Type B pancreatic cell (in vitro differentiated cells): ENCODE data around the gene SDK2. TPM values are rescaled to one million over a fixed set of nuclear protein-coding genes. Genes with fewer than 3 reads are reported as not detected.
A peak's percentile ranks its signal among the peaks of the same experiment; 100 is the strongest.
"Not testable (repeated sequence)": the region's sequence is repeated elsewhere in the genome, so short reads cannot be mapped to it uniquely, and the experiment has no call there.

Experiments
- DNase-seq: peaks from one replicate; pipeline ENCODE4 v3.0.0; 2021; ENCODE audit warnings: mixed read lengths; ENCODE audit not compliant: unreplicated experiment; ENCODE audit errors: extremely low spot score
- H3K27ac Mint-ChIP-seq: 2 replicates; pipeline ENCODE4 v1.8.0; 2021; ENCODE audit warnings: mild to moderate bottlenecking, mixed read lengths
- H3K27me3 Mint-ChIP-seq: 2 replicates; pipeline ENCODE4 v1.8.0; 2021; ENCODE audit warnings: mixed read lengths
- H3K36me3 Mint-ChIP-seq: 2 replicates; pipeline ENCODE4 v1.8.0; 2021; ENCODE audit warnings: mixed read lengths
- H3K4me1 Mint-ChIP-seq: one replicate; pipeline ENCODE4 v1.8.0; 2021; ENCODE audit warnings: mixed read lengths; ENCODE audit not compliant: unreplicated experiment
- H3K4me3 Mint-ChIP-seq: 2 replicates; pipeline ENCODE4 v1.8.0; 2021; ENCODE audit warnings: mild to moderate bottlenecking, mixed read lengths
- H3K9me3 Mint-ChIP-seq: 2 replicates; pipeline ENCODE4 v1.8.0; 2021; ENCODE audit warnings: mixed read lengths
- total RNA-seq: library from RNA; stranded (reverse); gene quantifications from 2 replicates; pipeline ENCODE4 v1.2.1, GENCODE V29; 2021; ENCODE audit warnings: low replicate concordance
- TF ChIP-seq, protein P1 (sequence below): fragments of 200-600 bp; sonication (generic); conservative IDR thresholded peaks from 2 replicates; pipeline ENCODE4 v1.5.0; 2021; ENCODE audit warnings: antibody characterized with exemption, mild to moderate bottlenecking

Gene SDK2
- total RNA-seq, 1 donor from 2014 or later = 47.3 TPM

- peaks cover 41% of the 10 kb centered on the region for H3K4me1 Mint-ChIP-seq
- TF ChIP-seq, protein P1, sequence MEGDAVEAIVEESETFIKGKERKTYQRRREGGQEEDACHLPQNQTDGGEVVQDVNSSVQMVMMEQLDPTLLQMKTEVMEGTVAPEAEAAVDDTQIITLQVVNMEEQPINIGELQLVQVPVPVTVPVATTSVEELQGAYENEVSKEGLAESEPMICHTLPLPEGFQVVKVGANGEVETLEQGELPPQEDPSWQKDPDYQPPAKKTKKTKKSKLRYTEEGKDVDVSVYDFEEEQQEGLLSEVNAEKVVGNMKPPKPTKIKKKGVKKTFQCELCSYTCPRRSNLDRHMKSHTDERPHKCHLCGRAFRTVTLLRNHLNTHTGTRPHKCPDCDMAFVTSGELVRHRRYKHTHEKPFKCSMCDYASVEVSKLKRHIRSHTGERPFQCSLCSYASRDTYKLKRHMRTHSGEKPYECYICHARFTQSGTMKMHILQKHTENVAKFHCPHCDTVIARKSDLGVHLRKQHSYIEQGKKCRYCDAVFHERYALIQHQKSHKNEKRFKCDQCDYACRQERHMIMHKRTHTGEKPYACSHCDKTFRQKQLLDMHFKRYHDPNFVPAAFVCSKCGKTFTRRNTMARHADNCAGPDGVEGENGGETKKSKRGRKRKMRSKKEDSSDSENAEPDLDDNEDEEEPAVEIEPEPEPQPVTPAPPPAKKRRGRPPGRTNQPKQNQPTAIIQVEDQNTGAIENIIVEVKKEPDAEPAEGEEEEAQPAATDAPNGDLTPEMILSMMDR = no peak
- H3K27ac Mint-ChIP-seq = peak overlapping the region; percentile 11
- no peaks in the 10 kb centered on the region for H3K9me3 Mint-ChIP-seq
- DNase-seq = no peak
- H3K36me3 Mint-ChIP-seq = no peaks in the 10 kb centered on the region
- peak overlapping the region; percentile 12 for H3K4me3 Mint-ChIP-seq
- peaks cover 7% of the 10 kb centered on the region for H3K27me3 Mint-ChIP-seq
Measured at GRCh38 chr17:73317513-73318426, 326.5 kb downstream of the SDK2 start.

DNA sequence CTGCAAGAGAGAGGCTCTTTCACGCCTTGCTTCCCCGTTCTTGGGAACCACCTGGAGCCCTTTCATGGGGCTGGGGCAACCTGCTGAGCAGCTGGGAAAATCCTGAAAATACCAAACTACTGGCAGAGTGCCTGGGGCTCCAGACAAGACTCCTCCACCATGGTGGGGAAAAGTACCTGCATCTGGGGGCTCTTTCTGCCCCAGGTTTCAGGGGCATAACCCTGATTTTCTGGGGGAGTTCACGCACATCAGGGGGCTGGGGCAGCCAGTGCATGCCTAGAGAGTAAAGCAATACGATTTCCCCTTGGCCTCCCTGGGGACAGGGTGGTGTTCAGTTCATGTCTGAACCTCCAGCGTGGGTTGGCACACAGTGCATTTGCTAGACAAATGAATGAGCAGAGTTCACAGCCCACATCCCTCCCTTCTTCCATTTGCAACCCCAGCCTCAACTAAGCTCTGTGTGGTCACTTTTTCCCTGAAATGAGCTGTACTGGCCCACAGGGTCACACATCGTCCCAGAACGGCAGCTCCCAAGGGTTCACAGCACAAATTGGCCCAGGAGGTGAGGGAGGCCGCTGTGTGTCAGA is 327.2 kb downstream of the SDK2 start:
- H3K27ac Mint-ChIP-seq = peak overlapping the region; percentile 11
- peaks cover 7% of the 10 kb centered on the region for H3K27me3 Mint-ChIP-seq
- H3K36me3 Mint-ChIP-seq = no peaks in the 10 kb centered on the region
- DNase-seq = no peak
- peak overlapping the region; percentile 12 for H3K4me3 Mint-ChIP-seq
- peaks cover 36% of the 10 kb centered on the region for H3K4me1 Mint-ChIP-seq
- no peaks in the 10 kb centered on the region for H3K9me3 Mint-ChIP-seq
- TF ChIP-seq, protein P1 = no peak

GRCh38 chr17:73315471-73315870 is 328.8 kb downstream of the SDK2 start:
- Mint-ChIP-seq H3K27ac (no peak overlapping the region), H3K27me3 (peaks cover 7% of the 10 kb centered on the region), H3K4me3 (peak overlapping the region; percentile 13), H3K36me3 (no peaks in the 10 kb centered on the region), H3K9me3 (no peaks in the 10 kb centered on the region), H3K4me1 (peaks cover 29% of the 10 kb centered on the region)
- TF ChIP-seq, protein P1 = no peak
- no peak for DNase-seq

DNA sequence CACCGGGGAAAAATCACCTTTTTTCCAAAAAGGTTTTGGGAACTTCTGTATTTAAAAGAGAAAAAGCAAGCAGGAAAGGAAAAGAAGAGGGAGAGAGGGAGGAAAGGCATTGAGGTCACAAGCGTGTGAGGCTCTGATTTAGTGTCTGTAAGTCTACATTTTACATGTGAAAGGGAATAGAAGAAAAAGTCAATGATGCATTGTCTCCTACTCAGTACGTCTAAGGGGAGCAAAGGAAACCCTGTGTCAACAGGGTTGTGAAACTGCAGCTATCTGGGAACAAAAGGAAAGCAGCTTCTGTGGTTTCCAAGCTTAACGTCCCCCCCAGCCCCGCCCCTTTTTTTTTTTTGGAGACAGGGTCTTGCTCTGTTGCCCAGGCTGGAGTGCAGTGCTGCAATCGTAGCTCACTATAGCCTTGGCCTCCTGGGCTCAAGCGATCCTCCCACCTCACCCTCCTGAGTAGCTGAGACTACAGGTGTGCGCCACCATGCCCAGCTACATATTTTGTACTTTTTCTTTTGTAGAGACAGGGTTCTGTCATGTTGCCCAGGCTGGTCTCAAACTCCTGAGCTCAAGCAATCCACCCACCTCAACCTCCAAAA is 330.6 kb downstream of the SDK2 start:
- no peak overlapping the region for H3K27ac Mint-ChIP-seq
- H3K36me3 Mint-ChIP-seq = no peaks in the 10 kb centered on the region
- no peaks in the 10 kb centered on the region for H3K9me3 Mint-ChIP-seq
- H3K4me3 Mint-ChIP-seq = peak overlapping the region; percentile 47
- H3K27me3 Mint-ChIP-seq = peaks cover 4% of the 10 kb centered on the region
- no peak for DNase-seq
- TF ChIP-seq, protein P1 = no peak
- H3K4me1 Mint-ChIP-seq = peaks cover 29% of the 10 kb centered on the region

- not testable (repeated sequence) for H3K27me3 Mint-ChIP-seq, H3K36me3 Mint-ChIP-seq, DNase-seq, H3K9me3 Mint-ChIP-seq
- Mint-ChIP-seq H3K4me1 (peaks cover 30% of the 10 kb centered on the region), H3K4me3 (peak overlapping the region; percentile 95), H3K27ac (peak overlapping the region; percentile 88)
Measured at GRCh38 chr17:73312887-73313286, 331.4 kb downstream of the SDK2 start.
